HT-29 (cell line): Measurements from ENCODE around the gene ATP11C. TPM values are rescaled to one million over a fixed set of nuclear protein-coding genes. Genes with fewer than 3 reads are reported as not detected.
"Not testable (repeated sequence)": the region's sequence is repeated elsewhere in the genome, so short reads cannot be mapped to it uniquely, and the experiment has no call there.

Source experiments
- DNase-seq: peaks from one replicate; pipeline ENCODE4 v3.0.0-alpha.2; 2015; ENCODE audit warnings: low spot score
- total RNA-seq: library from RNA; depleted of rRNA; stranded (reverse); fragments of >200 nt; shearing (Covaris generic); gene quantifications from 2 replicates; pipeline ENCODE4 v1.2.3, GENCODE V29; 2014; rRNA removed

Gene ATP11C
- total RNA-seq: 0.94 and 1.0 TPM in 2 replicates

- no peak for DNase-seq
These were observed at the start of gene ATP11C for GRCh38 chrX:139932901-139933796. TSS of gene ATP11C (minus strand) at chrX:139933053. CDS start at chrX:139932042, 1,011 bp downstream.

DNA sequence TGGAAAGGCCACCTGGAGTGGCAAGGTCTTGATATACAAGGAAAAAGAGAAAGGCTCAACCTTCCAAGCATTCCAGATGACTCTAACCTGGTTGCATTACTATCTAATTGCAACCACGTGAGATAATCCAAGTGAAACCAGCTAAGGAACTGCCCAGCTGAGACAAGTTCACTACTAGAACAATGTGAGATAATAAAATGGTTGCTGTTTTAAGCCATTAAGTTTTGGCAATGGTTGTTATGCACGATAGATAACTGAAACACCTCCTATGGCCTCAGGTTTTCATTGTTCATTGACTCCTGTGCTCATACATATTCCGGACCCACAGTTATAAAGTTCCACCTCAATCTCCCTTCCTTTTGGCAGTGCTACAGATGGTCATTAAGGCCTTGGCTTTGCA, 41.6 kb upstream of the ATP11C start:
- no peak for DNase-seq

DNA sequence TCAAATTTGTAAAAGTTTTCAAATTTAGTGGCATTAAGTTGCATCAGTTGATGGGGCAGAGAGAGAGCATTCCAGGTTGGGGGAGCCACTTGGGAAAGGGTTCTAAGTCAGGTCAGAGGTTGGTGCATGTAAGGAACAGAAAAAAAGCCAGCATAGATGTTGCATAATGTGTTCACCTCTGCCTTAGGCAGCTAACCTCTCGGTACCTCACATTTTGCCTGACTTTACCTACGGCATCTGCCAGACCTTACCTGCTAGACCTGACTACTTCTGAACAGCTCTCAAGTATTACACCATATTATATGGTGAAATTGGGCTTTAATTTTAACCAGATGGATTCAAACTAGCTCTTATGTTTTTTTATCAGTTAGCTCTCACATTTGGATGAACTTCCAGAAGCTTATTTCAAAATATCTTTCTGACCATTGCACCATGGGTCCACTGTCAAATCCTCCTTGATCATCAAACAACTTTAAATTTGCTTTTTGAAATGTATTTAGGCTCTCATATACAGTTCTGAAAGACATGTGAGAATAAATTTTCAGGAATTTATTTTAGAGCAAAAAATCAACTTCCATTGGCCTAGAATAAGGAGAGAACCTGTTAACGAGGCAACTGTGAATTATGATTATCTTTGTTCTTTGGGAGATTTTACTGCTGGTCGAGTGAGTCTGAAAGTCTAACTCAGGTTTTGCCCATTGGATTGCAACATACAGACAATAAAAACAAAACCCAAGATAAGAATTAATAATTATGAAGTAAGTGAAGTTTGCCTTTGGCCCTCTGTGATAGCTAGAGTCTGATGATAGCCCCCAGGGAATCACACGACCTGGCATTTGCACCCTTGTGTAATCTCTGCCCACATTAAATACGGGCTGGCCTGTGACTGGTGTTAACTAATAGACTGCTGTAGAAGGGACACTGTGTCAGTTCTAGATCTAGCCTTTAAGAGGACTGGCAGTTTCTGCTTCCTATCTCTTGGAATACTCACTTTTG, 40.1 kb upstream of the ATP11C start:
- no peak for DNase-seq

DNA sequence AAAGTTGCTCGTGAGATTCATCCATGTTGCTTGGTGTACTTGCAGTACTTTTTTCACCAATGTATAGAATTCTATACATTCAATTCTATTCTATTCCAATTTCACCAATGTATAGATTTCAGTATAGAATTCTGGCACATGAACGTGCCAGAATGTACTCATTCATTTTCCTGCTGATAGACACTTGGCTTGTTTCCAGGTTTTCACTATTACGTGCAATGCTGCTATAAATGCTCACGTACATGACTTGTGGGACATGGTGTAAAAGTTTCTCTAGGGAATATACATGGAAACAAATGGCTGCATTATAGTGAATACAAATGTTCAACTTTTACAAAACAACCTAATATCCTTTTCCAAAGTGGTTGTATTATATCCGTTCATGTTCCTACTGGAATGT, 39.3 kb upstream of the ATP11C start:
- DNase-seq: no peak

DNA sequence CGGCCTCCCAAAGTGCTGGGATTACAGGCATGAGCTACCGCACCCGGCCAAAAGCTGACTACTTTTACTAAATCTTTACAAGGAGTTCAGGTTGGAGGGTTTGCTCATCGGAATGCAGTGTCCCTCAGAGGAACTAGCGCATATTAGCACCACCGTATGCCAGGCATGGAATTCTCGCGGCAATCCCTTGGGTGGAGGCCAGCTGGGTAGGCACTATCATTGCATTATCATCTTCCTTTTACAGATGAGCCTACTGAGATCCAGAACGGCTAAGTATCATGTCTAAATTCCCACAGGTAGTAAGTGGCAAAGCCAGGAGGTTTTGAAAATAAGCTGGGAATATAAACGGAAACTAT, 38.5 kb upstream of the ATP11C start:
- no peak for DNase-seq

- DNase-seq: no peak
These were observed 36.4 kb upstream of the ATP11C start for GRCh38 chrX:139969286-139969685.

DNA sequence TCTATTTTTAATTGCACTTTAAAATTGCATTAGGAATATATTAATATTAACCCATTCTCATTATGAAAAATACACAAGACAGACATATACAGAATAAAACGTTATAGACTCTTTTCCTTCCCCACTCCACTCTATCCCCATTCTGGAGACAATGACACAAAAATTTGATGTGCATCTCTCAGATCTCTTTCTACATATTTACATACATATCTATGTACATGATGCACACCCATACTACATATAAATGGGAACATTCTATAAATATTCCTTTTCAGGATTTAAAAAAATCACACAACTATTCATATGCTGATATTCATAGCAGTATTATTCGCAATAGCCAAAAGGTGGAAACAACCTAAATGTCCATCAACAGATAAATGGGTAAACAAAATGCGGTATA, 34.9 kb upstream of the ATP11C start:
- no peak for DNase-seq

DNA sequence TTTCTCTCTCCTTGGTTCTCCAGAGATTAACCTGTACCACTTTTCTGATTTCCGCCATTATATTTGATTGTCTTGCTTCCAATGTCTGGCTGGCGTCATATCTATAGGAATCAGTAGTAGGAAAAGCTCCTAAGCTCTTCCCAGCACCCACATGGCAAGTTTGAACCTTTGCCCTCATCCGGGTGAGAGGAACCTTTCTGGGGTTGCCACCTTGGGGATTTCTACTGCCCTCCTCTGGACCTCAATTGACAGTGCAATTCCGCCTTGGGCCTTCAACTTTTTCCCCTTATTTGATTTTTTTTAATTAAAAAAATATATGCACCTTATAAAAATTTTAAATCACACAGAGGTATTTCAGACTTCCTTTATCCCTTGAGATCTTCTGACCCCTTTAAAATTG, 34.4 kb upstream of the ATP11C start:
- peak; percentile 19 for DNase-seq

DNA sequence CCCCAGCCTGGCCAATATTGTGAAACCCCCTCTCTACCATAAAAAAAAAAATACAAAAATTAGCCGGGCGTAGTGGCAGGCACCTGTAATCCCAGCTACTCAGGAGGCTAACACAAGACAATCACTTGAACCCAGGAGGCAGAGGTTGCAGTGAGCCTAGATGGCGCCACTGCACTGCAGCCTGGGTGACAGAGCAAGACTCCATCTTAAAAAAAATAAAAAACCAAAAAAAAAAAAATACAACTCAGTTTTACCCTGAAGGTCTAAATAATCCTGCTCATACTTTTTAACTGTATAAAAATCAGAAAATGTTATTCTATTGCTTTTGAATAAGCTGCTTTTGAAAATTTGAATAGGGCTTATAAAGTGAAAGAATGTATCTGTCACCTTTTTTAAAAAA, 33.3 kb upstream of the ATP11C start:
- DNase-seq: not testable (repeated sequence)

GRCh38 chrX:139965421-139965820, 32.6 kb upstream of the ATP11C start, which contains the start of gene CXorf66:
TSS of gene CXorf66 (minus strand) at chrX:139965521. CDS start at chrX:139965496, 25 bp downstream.
- no peak for DNase-seq

GRCh38 chrX:139961091-139961490, 28.2 kb upstream of the ATP11C start:
- DNase-seq: not testable (repeated sequence)

- no peak for DNase-seq
These were observed 16.9 kb upstream of the ATP11C start for GRCh38 chrX:139949703-139950102.

- no peak for DNase-seq
These were observed 12.2 kb upstream of the ATP11C start for GRCh38 chrX:139945075-139945474.

- DNase-seq: no peak
These were observed 3.4 kb upstream of the ATP11C start for GRCh38 chrX:139936259-139936658.

GRCh38 chrX:139933904-139934303, 1.1 kb upstream of the ATP11C start:
- no peak for DNase-seq

DNA sequence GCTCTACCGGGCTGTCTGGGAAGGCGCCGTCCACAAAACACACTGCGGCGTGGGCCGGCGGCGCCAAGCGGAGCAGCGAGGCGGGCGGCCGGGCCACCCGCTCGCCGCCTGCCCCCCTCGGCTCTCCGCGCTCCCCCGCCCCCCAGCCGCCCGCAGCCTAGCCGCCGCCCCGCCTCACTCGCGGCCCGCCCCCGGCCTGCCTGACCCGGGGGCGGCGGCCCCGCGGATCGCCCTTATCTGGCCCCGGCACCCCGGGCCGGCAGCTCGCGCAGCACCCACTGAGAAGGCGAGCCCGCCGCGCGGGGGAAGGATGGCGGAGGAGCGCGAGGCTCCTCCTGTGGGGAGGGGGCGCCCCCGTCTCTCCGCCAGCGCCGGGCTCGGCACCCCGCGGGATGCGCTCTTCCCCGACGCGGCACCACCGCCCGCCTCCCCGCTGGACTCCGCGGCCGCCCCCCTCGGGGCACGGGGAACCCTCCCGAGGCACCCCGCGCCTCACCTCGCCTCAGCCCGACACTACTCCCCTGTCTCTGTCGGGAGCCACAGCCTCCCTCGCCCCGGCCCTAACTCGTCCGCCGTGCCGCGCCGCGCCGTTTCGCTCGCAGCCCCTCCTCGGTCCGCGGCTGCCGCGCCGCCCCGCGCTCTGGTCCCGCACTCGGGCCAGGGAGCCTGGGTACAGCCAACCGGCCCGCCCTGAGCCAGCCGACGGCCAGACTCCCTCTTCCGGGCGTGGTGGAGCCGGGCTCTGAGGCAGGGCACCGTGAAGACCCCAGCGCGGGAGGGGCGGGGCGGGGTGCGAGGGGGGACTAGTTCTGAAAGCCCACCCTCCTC, 566 bp downstream of the ATP11C start:
- DNase-seq: no peak

DNA sequence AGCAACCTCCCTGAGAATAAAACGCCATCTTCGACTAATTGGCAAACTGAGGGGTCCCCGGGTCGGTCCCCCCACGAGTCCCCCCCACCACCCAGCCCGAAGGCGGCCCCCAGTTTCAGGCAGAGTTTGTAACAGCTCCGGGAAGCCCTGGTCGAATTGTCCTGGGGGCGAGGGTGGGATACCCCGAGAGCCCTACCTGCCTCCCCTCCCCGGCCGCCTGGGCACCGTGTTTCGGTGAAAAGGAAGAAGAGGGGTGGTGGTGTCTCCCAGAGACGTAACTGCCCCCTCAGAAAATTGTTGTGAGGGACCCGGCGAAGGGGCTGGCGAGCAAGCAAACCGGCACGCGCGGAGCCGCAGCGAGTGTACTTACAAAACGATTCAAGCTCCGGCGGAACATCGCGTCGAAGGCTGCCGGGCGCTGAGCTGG, 1.2 kb downstream of the ATP11C start:
- no peak for DNase-seq

DNA sequence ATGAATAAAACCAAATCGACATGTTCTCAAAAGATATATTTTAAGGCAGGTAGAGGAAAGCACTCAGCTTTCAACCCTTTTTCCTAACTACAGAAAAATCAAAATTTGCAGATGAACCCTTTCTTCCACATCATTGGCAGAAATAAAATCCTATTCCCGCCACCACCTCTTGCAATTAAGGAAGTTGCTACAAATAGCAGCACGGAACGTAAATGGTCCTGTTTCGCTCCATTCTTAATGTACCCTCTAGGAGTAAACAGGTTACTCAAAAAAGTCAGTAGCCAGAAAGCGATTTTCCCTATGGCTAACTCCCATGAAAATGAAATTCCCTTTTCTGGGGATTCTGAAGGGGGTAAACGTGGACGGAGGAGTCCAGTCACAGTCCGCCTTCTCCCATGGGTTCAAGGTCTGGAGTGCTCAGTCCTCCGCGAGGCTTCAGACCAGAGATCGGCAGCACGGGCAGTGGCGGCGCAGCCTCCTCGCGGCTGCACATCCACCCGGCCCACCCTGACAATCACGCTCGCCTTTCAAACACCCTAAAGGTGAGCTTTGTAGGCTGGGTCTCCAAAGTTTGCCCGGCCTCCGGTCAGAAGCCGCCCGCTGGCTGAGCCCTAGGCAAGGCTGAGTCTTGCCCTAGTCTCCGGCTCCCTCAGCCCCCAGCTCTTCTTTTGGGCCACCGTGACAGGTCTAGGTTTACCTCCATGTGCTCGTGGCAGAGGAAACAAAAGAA, 1.8 kb downstream of the ATP11C start:
- no peak for DNase-seq

DNA sequence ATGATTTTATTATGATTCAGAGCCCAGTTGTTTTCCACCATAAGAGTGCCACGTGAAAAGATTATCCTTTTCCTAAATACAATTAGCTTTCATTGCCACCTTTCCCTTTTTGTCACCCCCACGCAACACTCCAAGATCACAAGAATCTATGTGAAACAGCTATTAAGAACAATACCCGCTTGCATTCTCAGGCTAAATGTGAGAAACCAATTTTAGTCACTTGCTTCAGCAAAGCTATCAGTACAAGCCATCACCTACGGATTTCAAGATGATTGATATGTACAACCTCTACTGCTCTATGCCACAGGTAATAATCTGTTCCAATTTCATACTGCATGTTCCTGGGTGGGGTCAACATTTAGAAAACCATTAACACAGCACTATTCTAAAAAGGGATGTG, 2.5 kb downstream of the ATP11C start:
- no peak for DNase-seq

GRCh38 chrX:139929876-139930275, 3.0 kb downstream of the ATP11C start:
- no peak for DNase-seq

GRCh38 chrX:139924696-139925095, 8.2 kb downstream of the ATP11C start:
- no peak for DNase-seq
